Astrocyte (in vitro differentiated cells and primary cell): ENCODE results near the gene FOXL1. TPM values are rescaled to one million over a fixed set of nuclear protein-coding genes. Genes with fewer than 3 reads are reported as not detected.
A peak's percentile ranks its signal among the peaks of the same experiment; 100 is the strongest.

Experiments
- DNase-seq: peaks from one replicate; pipeline ENCODE4 v3.0.0-alpha.2; 2010; ENCODE audit warnings: low read depth
- FAIRE-seq: peaks from 2 replicates; lab custom pipeline; 2011; peaks lifted over from hg19 to GRCh38; lab: Jason Lieb, UNC
- H2AFZ ChIP-seq: 2 replicates; pipeline ENCODE4 v1.6.0; 2012; ENCODE audit warnings: low read depth, low read length, inconsistent platforms
- H3K27ac ChIP-seq: 2 replicates; pipeline ENCODE4 v1.5.1; 2011; ENCODE audit warnings: low read depth, low read length, inconsistent platforms
- H3K27me3 ChIP-seq: 2 replicates; pipeline ENCODE4 v1.6.0; 2011; ENCODE audit warnings: low read length, inconsistent platforms; ENCODE audit not compliant: insufficient read depth
- H3K36me3 ChIP-seq: 2 replicates; pipeline ENCODE4 v1.5.1; 2011; ENCODE audit warnings: low read length, inconsistent platforms; ENCODE audit not compliant: insufficient read depth
- H3K4me1 ChIP-seq: 2 replicates; pipeline ENCODE4 v1.5.1; 2011; ENCODE audit warnings: low read length, inconsistent platforms; ENCODE audit not compliant: insufficient read depth
- H3K4me2 ChIP-seq: 2 replicates; pipeline ENCODE4 v1.6.0; 2012; ENCODE audit warnings: low read length, inconsistent platforms
- H3K4me3 ChIP-seq: 2 replicates; pipeline ENCODE4 v1.5.1; 2011; ENCODE audit warnings: low read depth, mild to moderate bottlenecking, low read length, inconsistent platforms; ENCODE audit not compliant: insufficient read depth
- H3K79me2 ChIP-seq: 2 replicates; pipeline ENCODE4 v1.6.0; 2012; ENCODE audit warnings: mild to moderate bottlenecking, low read length, inconsistent platforms; ENCODE audit not compliant: insufficient read depth
- H3K9ac ChIP-seq: 2 replicates; pipeline ENCODE4 v1.6.0; 2012; ENCODE audit warnings: mild to moderate bottlenecking, low read length, inconsistent platforms
- H3K9me3 ChIP-seq: 2 replicates; pipeline ENCODE4 v1.5.1; 2012; ENCODE audit warnings: low read depth, mild to moderate bottlenecking, low read length, inconsistent platforms; ENCODE audit not compliant: insufficient read depth
- H4K20me1 ChIP-seq: 2 replicates; pipeline ENCODE4 v1.6.0; 2012; ENCODE audit warnings: low read length, inconsistent platforms; ENCODE audit not compliant: insufficient read depth
- H3K27ac Mint-ChIP-seq: one replicate; pipeline ENCODE4 v1.8.0; 2021; ENCODE audit warnings: mild to moderate bottlenecking, mixed read lengths; ENCODE audit not compliant: unreplicated experiment
- H3K27me3 Mint-ChIP-seq: one replicate; pipeline ENCODE4 v1.8.0; 2021; ENCODE audit warnings: low read depth, mixed read lengths; ENCODE audit not compliant: unreplicated experiment
- H3K36me3 Mint-ChIP-seq: one replicate; pipeline ENCODE4 v1.8.0; 2021; ENCODE audit warnings: low read depth, mixed read lengths; ENCODE audit not compliant: unreplicated experiment
- H3K4me1 Mint-ChIP-seq: one replicate; pipeline ENCODE4 v1.8.0; 2021; ENCODE audit warnings: low read depth, mixed read lengths; ENCODE audit not compliant: unreplicated experiment
- H3K4me3 Mint-ChIP-seq: one replicate; pipeline ENCODE4 v1.8.0; 2021; ENCODE audit warnings: mild to moderate bottlenecking, moderate library complexity, mixed read lengths; ENCODE audit not compliant: unreplicated experiment
- H3K9me3 Mint-ChIP-seq: one replicate; pipeline ENCODE4 v1.8.0; 2021; ENCODE audit warnings: mild to moderate bottlenecking, mixed read lengths; ENCODE audit not compliant: unreplicated experiment
- CTCF ChIP-seq: IDR thresholded peaks from 2 replicates; pipeline ENCODE4 v1.5.1; 2011; ENCODE audit warnings: low read depth, mild to moderate bottlenecking, inconsistent platforms, low read length, moderate library complexity; ENCODE audit not compliant: insufficient read depth
- EZH2 ChIP-seq: IDR thresholded peaks from 2 replicates; pipeline ENCODE4 v1.6.1; 2012; ENCODE audit warnings: mild to moderate bottlenecking, low read length, inconsistent platforms; ENCODE audit not compliant: insufficient read depth
- total RNA-seq: library from RNA; stranded (reverse); gene quantifications from 2 replicates; pipeline ENCODE4 v1.2.1, GENCODE V29; 2021

Gene FOXL1
- total RNA-seq, 1 donor from 2014 or later = 6.1 TPM

DNA sequence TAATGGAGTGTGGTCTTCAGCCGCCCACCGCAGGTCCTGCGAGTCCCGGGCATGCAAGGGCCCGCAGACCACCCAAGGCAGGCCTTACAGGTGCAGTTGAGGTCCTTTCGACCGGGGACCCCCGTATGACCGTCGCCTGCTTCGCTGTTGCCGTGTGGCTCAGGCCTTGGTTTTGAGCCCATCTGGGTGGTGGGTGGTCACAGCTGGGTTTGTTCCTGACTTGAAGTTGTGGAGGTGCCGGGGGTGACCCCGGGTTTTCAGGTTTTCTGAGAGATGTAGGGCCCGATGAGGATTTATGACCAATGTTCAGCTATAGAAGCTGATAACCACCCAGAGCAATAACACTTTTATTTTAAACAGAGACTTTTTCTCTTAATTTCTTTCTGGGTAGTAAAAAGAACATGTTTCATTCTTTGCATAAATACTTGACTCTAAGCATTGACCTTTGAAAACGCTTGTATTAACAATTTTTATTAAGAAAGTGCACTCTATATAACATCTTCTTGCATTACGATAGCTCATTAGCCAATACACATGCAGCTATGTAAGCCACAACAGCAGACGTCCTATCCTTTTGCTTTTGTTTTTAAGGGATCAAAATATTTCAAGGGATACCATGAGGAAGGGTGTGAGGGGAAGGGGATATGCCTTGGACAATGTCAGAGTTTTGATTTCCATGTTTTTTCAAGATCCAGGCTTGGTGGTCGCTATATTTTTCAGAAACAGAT, 1.9 kb downstream of the FOXL1 start:
- Histone ChIP-seq H3K4me3 (peak overlapping the region; percentile 73), H3K4me2 (peak overlapping the region; percentile 90), H3K36me3 (no peaks in the 10 kb centered on the region), H3K9ac (peak overlapping the region; percentile 95), H3K9me3 (no peaks in the 10 kb centered on the region), H3K79me2 (peaks cover 80% of the 10 kb centered on the region), H4K20me1 (peaks cover under 1% of the 10 kb centered on the region), H2AFZ (no peak overlapping the region), H3K27ac (peak overlapping the region; percentile 94), H3K27me3 (no peaks in the 10 kb centered on the region), H3K4me1 (peaks cover 70% of the 10 kb centered on the region)
- peaks cover 2% of the 10 kb centered on the region for H3K36me3 Mint-ChIP-seq
- FAIRE-seq (peak; percentile 43), DNase-seq (no peak)
- peaks cover 3% of the 10 kb centered on the region for H3K9me3 Mint-ChIP-seq
- H3K4me1 Mint-ChIP-seq = peaks cover 42% of the 10 kb centered on the region
- peaks cover 3% of the 10 kb centered on the region for H3K27me3 Mint-ChIP-seq
- TF ChIP-seq EZH2 (no peak), CTCF (no peak)
- H3K27ac Mint-ChIP-seq = peak overlapping the region; percentile 95
- peak overlapping the region; percentile 86 for H3K4me3 Mint-ChIP-seq

DNA sequence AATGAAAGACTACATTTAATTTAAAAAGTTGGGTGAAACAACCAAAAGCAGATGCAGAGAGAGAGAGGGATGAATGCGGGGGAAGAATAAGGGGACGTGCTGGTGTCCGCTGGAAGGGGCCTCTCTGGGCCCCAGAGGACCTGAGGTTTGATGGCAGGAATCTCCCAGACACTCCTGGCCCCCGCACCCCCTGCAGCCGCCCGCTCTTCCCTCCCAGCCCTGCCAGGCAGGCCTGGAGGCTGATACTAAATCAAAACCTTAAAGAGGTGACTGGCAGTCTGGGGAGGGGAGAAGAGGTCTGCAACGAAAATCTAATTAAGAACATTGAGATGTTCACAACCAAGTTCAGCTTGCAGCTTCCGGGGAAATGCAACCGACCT, 2.4 kb downstream of the FOXL1 start:
- FAIRE-seq (no peak), DNase-seq (no peak)
- Histone ChIP-seq H3K4me3 (peak overlapping the region; percentile 73), H3K36me3 (no peaks in the 10 kb centered on the region), H3K27ac (peak overlapping the region; percentile 94), H3K4me1 (peaks cover 71% of the 10 kb centered on the region), H2AFZ (no peak overlapping the region), H3K79me2 (peaks cover 77% of the 10 kb centered on the region), H3K9ac (peak overlapping the region; percentile 95), H3K9me3 (no peaks in the 10 kb centered on the region), H3K4me2 (peak overlapping the region; percentile 90), H4K20me1 (no peaks in the 10 kb centered on the region), H3K27me3 (no peaks in the 10 kb centered on the region)
- Mint-ChIP-seq H3K27ac (peak overlapping the region; percentile 20), H3K4me3 (peak overlapping the region; percentile 86), H3K4me1 (peaks cover 40% of the 10 kb centered on the region), H3K27me3 (peaks cover 3% of the 10 kb centered on the region), H3K36me3 (peaks cover 2% of the 10 kb centered on the region), H3K9me3 (peaks cover 3% of the 10 kb centered on the region)
- TF ChIP-seq EZH2 (no peak), CTCF (no peak)

- no peak overlapping the region for H3K27ac Mint-ChIP-seq
- peak overlapping the region; percentile 95 for H3K9ac ChIP-seq
- H2AFZ ChIP-seq = no peak overlapping the region
- no peaks in the 10 kb centered on the region for H3K9me3 ChIP-seq
- peak overlapping the region; percentile 25 for H3K4me3 Mint-ChIP-seq
- peak overlapping the region; percentile 94 for H3K27ac ChIP-seq
- H3K4me1 ChIP-seq = peaks cover 77% of the 10 kb centered on the region
- H4K20me1 ChIP-seq = no peaks in the 10 kb centered on the region
- FAIRE-seq (peak; percentile 85), DNase-seq (no peak)
- H3K4me2 ChIP-seq = peak overlapping the region; percentile 90
- no peaks in the 10 kb centered on the region for H3K27me3 ChIP-seq
- peak overlapping the region; percentile 73 for H3K4me3 ChIP-seq
- peaks cover 3% of the 10 kb centered on the region for H3K9me3 Mint-ChIP-seq
- no peaks in the 10 kb centered on the region for H3K36me3 ChIP-seq
- peaks cover 36% of the 10 kb centered on the region for H3K4me1 Mint-ChIP-seq
- peaks cover 3% of the 10 kb centered on the region for H3K27me3 Mint-ChIP-seq
- TF ChIP-seq EZH2 (no peak), CTCF (no peak)
- H3K36me3 Mint-ChIP-seq = peaks cover 2% of the 10 kb centered on the region
- H3K79me2 ChIP-seq = peaks cover 73% of the 10 kb centered on the region
Observed at GRCh38 chr16:86581458-86581857, 3.1 kb downstream of the FOXL1 start.
